ENCODE measurements around the gene ARL4A. TPM values are rescaled to one million over a fixed set of nuclear protein-coding genes. Genes with fewer than 3 reads are reported as not detected.

Gene ARL4A
- total RNA-seq, 4 donors from 2014 or later: 27.4 to 44.1 (median 34.2) TPM

- DNase-seq (ENCODE audit: low spot score in 2 of 2): no peak
- TF ChIP-seq, protein P1, sequence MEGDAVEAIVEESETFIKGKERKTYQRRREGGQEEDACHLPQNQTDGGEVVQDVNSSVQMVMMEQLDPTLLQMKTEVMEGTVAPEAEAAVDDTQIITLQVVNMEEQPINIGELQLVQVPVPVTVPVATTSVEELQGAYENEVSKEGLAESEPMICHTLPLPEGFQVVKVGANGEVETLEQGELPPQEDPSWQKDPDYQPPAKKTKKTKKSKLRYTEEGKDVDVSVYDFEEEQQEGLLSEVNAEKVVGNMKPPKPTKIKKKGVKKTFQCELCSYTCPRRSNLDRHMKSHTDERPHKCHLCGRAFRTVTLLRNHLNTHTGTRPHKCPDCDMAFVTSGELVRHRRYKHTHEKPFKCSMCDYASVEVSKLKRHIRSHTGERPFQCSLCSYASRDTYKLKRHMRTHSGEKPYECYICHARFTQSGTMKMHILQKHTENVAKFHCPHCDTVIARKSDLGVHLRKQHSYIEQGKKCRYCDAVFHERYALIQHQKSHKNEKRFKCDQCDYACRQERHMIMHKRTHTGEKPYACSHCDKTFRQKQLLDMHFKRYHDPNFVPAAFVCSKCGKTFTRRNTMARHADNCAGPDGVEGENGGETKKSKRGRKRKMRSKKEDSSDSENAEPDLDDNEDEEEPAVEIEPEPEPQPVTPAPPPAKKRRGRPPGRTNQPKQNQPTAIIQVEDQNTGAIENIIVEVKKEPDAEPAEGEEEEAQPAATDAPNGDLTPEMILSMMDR (IDR thresholded peaks at IDR 0.05): no peak
- TF ChIP-seq EP300 (IDR thresholded peaks at IDR 0.05) (no peak), POLR2A (IDR thresholded peaks at IDR 0.05) (no peak)
- no peaks in the 10 kb centered on the region for H3K27me3 ChIP-seq
- no peak overlapping the region for H3K4me3 ChIP-seq
- H3K4me1 ChIP-seq: peaks cover 0 to 6% (median 0%) of the 10 kb centered on the region in 4 donors
- H3K9me3 ChIP-seq: peaks cover 0 to 5% (median 0%) of the 10 kb centered on the region in 4 donors
- H3K27ac ChIP-seq: no peak overlapping the region
- H3K36me3 ChIP-seq: no peaks in the 10 kb centered on the region
Observed at GRCh38 chr7:12706900-12707536, 19.6 kb downstream of the ARL4A start.

DNA sequence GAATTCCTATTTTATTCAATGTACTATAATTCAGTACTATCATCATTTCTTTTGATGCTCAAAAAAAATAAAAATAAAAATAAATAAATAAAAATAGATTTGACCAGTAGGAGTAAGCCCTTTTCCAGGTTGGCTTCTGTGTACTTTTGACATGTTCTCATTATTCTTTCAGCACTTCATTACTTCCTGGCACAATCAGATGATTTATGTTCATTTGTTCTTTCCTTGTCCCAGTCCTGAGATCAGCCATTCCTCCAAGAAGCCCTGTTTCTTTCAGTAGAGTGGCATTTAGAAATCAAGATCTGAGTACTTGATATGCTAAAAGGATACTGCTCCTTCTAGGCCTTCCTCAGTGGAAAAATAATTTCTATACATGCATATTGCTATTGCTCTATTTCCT is 20.9 kb downstream of the ARL4A start:
- Histone ChIP-seq H3K4me3 (no peak overlapping the region), H3K4me1 (peaks cover 0 to 6% (median 0%) of the 10 kb centered on the region in 4 donors), H3K27me3 (no peaks in the 10 kb centered on the region), H3K9me3 (no peaks in the 10 kb centered on the region), H3K27ac (no peak overlapping the region), H3K36me3 (no peaks in the 10 kb centered on the region)
- DNase-seq (ENCODE audit: low spot score in 2 of 2): no peak
- TF ChIP-seq POLR2A (IDR thresholded peaks at IDR 0.05) (no peak), EP300 (IDR thresholded peaks at IDR 0.05) (no peak)
- TF ChIP-seq, protein P1 (IDR thresholded peaks at IDR 0.05): no peak

DNA sequence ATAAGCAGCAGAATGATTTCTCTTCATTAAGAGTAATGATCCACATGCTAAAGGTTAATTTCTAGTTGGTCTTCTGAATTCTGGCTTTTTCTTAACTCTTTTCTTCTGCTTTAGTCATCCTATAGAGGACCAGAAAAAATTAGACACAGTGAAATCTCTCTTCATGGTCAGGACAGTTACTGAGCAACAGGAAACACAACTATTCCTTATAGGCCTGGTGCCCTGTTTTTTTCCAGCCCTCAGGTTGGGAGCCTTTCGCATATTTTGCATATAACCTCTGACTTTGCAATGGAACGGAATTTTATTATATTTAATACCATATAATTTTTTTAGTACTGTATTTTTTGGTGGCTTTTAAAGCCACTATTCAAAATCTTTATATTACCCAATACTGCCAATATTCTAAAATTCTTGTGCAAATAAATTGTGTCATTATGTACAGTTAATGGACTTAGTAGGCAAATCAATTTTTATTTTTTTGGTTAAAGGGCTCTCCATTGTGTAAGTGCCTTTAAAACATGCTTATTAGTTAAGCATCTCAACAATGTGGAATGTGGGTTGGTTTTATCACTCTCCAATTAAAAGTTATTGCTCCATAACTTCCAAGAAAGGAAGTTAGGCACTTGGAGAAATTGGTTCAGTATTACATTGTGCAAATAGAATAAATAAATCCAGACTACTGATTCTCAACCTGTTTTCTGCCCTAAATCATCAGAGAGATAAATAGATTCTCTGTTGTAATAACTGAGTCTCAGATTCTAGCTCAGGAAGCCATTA is 22.5 kb downstream of the ARL4A start:
- no peak for DNase-seq (ENCODE audit: low spot score in 2 of 2)
- peak overlapping the region in 2 of 4 donors; percentile 51 to 78 for H3K27ac ChIP-seq
- no peak for TF ChIP-seq POLR2A (IDR thresholded peaks at IDR 0.05)
- TF ChIP-seq EP300 (IDR thresholded peaks at IDR 0.05): no peak
- TF ChIP-seq, protein P1 (IDR thresholded peaks at IDR 0.05): no peak
- no peak overlapping the region for H3K4me3 ChIP-seq
- peaks cover 0 to 11% (median 1%) of the 10 kb centered on the region in 4 donors for H3K4me1 ChIP-seq
- no peaks in the 10 kb centered on the region for H3K9me3 ChIP-seq
- no peaks in the 10 kb centered on the region for H3K27me3 ChIP-seq
- 75 to 79% methylated on average over 2 of the region's 2 CpGs for WGBS, 2 donors
- H3K36me3 ChIP-seq: no peaks in the 10 kb centered on the region

GRCh38 chr7:12711124-12711523 is 23.7 kb downstream of the ARL4A start:
- H3K9me3 ChIP-seq: no peaks in the 10 kb centered on the region
- TF ChIP-seq POLR2A (IDR thresholded peaks at IDR 0.05): no peak
- no peak for TF ChIP-seq EP300 (IDR thresholded peaks at IDR 0.05)
- TF ChIP-seq, protein P1 (IDR thresholded peaks at IDR 0.05): no peak
- 64 to 71% methylated on average over 11 of the region's 11 CpGs for WGBS, 2 donors
- no peaks in the 10 kb centered on the region for H3K36me3 ChIP-seq
- H3K4me1 ChIP-seq: peaks cover 0 to 23% (median 5%) of the 10 kb centered on the region in 4 donors
- H3K27ac ChIP-seq: peak overlapping the region in 2 of 4 donors; percentile 51 to 78
- no peak overlapping the region for H3K4me3 ChIP-seq
- H3K27me3 ChIP-seq: no peaks in the 10 kb centered on the region
- DNase-seq (ENCODE audit: low spot score in 2 of 2): no peak

- Histone ChIP-seq H3K4me3 (no peak overlapping the region), H3K27me3 (no peaks in the 10 kb centered on the region), H3K27ac (no peak overlapping the region), H3K36me3 (no peaks in the 10 kb centered on the region), H3K9me3 (no peaks in the 10 kb centered on the region), H3K4me1 (peaks cover 0 to 34% (median 13%) of the 10 kb centered on the region in 4 donors)
- TF ChIP-seq EP300 (IDR thresholded peaks at IDR 0.05): no peak
- TF ChIP-seq, protein P1 (IDR thresholded peaks at IDR 0.05): no peak
- no peak for TF ChIP-seq POLR2A (IDR thresholded peaks at IDR 0.05)
- WGBS, 2 donors: 68 to 76% methylated on average over 2 of the region's 2 CpGs
- no peak for DNase-seq (ENCODE audit: low spot score in 2 of 2)
Observed at GRCh38 chr7:12712236-12712635, 24.8 kb downstream of the ARL4A start.
